ENCODE data around the gene CERS4. TPM values are rescaled to one million over a fixed set of nuclear protein-coding genes. Genes with fewer than 3 reads are reported as not detected.
"Not testable (repeated sequence)": the region's sequence is repeated elsewhere in the genome, so short reads cannot be mapped to it uniquely, and the experiment has no call there.

The CERS4 gene
- total RNA-seq, 1 experiment from 2014 or later: 7.2 TPM

GRCh38 chr19:8214802-8215201 lies 5.6 kb downstream of the CERS4 start:
- intact Hi-C loops (cut with micrococcal nuclease; ENCODE audit: unreplicated experiment): no loop called here
- ChIA-PET CTCF (no interaction called here), POLR2A (ENCODE audit: unreplicated experiment) (no interaction called here)
- H2AFZ ChIP-seq: no peak overlapping the region
- H3K4me3 ChIP-seq: no peak overlapping the region
- H3K36me3 ChIP-seq (ENCODE audit: low read depth): no peaks in the 10 kb centered on the region
- DNase-seq: no peak
- no peak overlapping the region for H3K27ac ChIP-seq
- no peaks in the 10 kb centered on the region for H3K9me3 ChIP-seq (ENCODE audit: insufficient read depth, low read depth)
- no peak overlapping the region for H3K4me2 ChIP-seq
- no peaks in the 10 kb centered on the region for H3K27me3 ChIP-seq (ENCODE audit: insufficient read depth, low read depth)
- H3K9me2 ChIP-seq (ENCODE audit: insufficient read depth): no peaks in the 10 kb centered on the region
- BruUV-seq (replicated peaks): no TSS peak
- TF ChIP-seq CTCF (conservative IDR thresholded peaks at IDR 0.05) (no peak), EZH2 (IDR thresholded peaks at IDR 0.05; ENCODE audit: low read depth) (no peak)
- no peaks in the 10 kb centered on the region for H4K20me1 ChIP-seq (ENCODE audit: insufficient read depth)
- no peaks in the 10 kb centered on the region; the same call in 1 of the 2 replicates for H3K79me2 ChIP-seq (ENCODE audit: low read depth)
- peaks cover 8% of the 10 kb centered on the region; the same call in 1 of the 2 replicates for H3K4me1 ChIP-seq (replicated peaks; ENCODE audit: insufficient read depth)
- 0 out of 2 replicates have a peak, but pooled peaks cover 4% of the 10 kb centered on the region for H3F3A ChIP-seq (ENCODE audit: insufficient read depth, low read depth)

- intact Hi-C loops (cut with micrococcal nuclease; ENCODE audit: unreplicated experiment): no loop called here
- Histone ChIP-seq H3K27me3 (ENCODE audit: insufficient read depth, low read depth) (no peaks in the 10 kb centered on the region), H3F3A (ENCODE audit: insufficient read depth, low read depth) (0 out of 2 replicates have a peak, but pooled peaks cover 4% of the 10 kb centered on the region), H4K20me1 (ENCODE audit: insufficient read depth) (no peaks in the 10 kb centered on the region), H2AFZ (no peak overlapping the region), H3K4me2 (no peak overlapping the region), H3K9me2 (ENCODE audit: insufficient read depth) (no peaks in the 10 kb centered on the region), H3K27ac (no peak overlapping the region), H3K36me3 (ENCODE audit: low read depth) (no peaks in the 10 kb centered on the region), H3K4me3 (no peak overlapping the region), H3K4me1 (replicated peaks; ENCODE audit: insufficient read depth) (no peaks in the 10 kb centered on the region), H3K79me2 (ENCODE audit: low read depth) (no peaks in the 10 kb centered on the region), H3K9me3 (ENCODE audit: insufficient read depth, low read depth) (no peaks in the 10 kb centered on the region)
- BruUV-seq (replicated peaks): no TSS peak
- no peak for TF ChIP-seq EZH2 (IDR thresholded peaks at IDR 0.05; ENCODE audit: low read depth)
- no peak for TF ChIP-seq CTCF (conservative IDR thresholded peaks at IDR 0.05)
- no peak for DNase-seq
- ChIA-PET POLR2A (ENCODE audit: unreplicated experiment) (no interaction called here), CTCF (no interaction called here)
These were observed 6.6 kb downstream of the CERS4 start for GRCh38 chr19:8215783-8216182.

- Histone ChIP-seq H3K9me3 (ENCODE audit: insufficient read depth, low read depth) (no peaks in the 10 kb centered on the region), H3K4me3 (no peak overlapping the region), H3K4me1 (replicated peaks; ENCODE audit: insufficient read depth) (no peaks in the 10 kb centered on the region), H3F3A (ENCODE audit: insufficient read depth, low read depth) (0 out of 2 replicates have a peak, but pooled peaks cover 4% of the 10 kb centered on the region), H3K27ac (no peak overlapping the region), H3K79me2 (ENCODE audit: low read depth) (no peaks in the 10 kb centered on the region), H3K9me2 (ENCODE audit: insufficient read depth) (no peaks in the 10 kb centered on the region), H2AFZ (no peak overlapping the region), H4K20me1 (ENCODE audit: insufficient read depth) (no peaks in the 10 kb centered on the region), H3K4me2 (no peak overlapping the region), H3K36me3 (ENCODE audit: low read depth) (no peaks in the 10 kb centered on the region), H3K27me3 (ENCODE audit: insufficient read depth, low read depth) (no peaks in the 10 kb centered on the region)
- intact Hi-C loops (cut with micrococcal nuclease; ENCODE audit: unreplicated experiment): no loop called here
- DNase-seq: no peak
- no TSS peak for BruUV-seq (replicated peaks)
- POLR2A ChIA-PET (ENCODE audit: unreplicated experiment): no interaction called here
- CTCF ChIA-PET: no interaction called here
- no peak for TF ChIP-seq CTCF (conservative IDR thresholded peaks at IDR 0.05)
- TF ChIP-seq EZH2 (IDR thresholded peaks at IDR 0.05; ENCODE audit: low read depth): no peak
These were observed 7.2 kb downstream of the CERS4 start for GRCh38 chr19:8216357-8216756.

- BruUV-seq (replicated peaks); H3K9me2 ChIP-seq (ENCODE audit: insufficient read depth); H3K4me2 ChIP-seq; H3F3A ChIP-seq (ENCODE audit: insufficient read depth, low read depth); H3K4me3 ChIP-seq; H3K36me3 ChIP-seq (ENCODE audit: low read depth); intact Hi-C loops (cut with micrococcal nuclease; ENCODE audit: unreplicated experiment); POLR2A ChIA-PET (ENCODE audit: unreplicated experiment); H3K27ac ChIP-seq; DNase-seq; CTCF ChIA-PET; H3K27me3 ChIP-seq (ENCODE audit: insufficient read depth, low read depth); H3K4me1 ChIP-seq (replicated peaks; ENCODE audit: insufficient read depth); H3K79me2 ChIP-seq (ENCODE audit: low read depth); H2AFZ ChIP-seq; H3K9me3 ChIP-seq (ENCODE audit: insufficient read depth, low read depth); H4K20me1 ChIP-seq (ENCODE audit: insufficient read depth): not testable (repeated sequence)
These were observed 9.0 kb downstream of the CERS4 start for GRCh38 chr19:8218127-8218526.
